K562 (cell line): ENCODE results near the gene ARSJ. TPM values are rescaled to one million over a fixed set of nuclear protein-coding genes. Genes with fewer than 3 reads are reported as not detected.

Experiments used
- ATAC-seq: fragments of 200-7000 bp; cut with Tn5 transposase; 3 replicates; pipeline ENCODE4 v1.9.1; 2020; ENCODE audit warnings: moderate library complexity
- BruUV-seq: library from RNA; stranded (reverse); fragments of 400-500 nt; replicated peaks from 2 replicates; lab custom pipeline; 2021; lab: Mats Ljungman, UMichigan
- CTCF ChIA-PET: fragments of 300-600 bp; formaldehyde crosslinking; extraction: SDS; loops from one replicate; lab custom pipeline; 2021; ENCODE audit warnings: low intra/inter-chr PET ratio; lab: Yijun Ruan, JAX
- POLR2A ChIA-PET: fragments of 300-600, 350-650 bp; sonication (Branson Sonifier 250); formaldehyde crosslinking; extraction: SDS; loops from one replicate; lab custom pipeline; 2021; ENCODE audit warnings: antibody characterized with exemption, inconsistent platforms; lab: Yijun Ruan, JAX
- DNase-seq, 4 experiments: peaks; one replicate each; pipeline versions ENCODE4 v3.0.0 to v3.0.0-alpha.2; 2011 to 2018; ENCODE audit warnings: low spot score in 3 of 4, mixed read lengths in 3 of 4; ENCODE audit errors: extremely low read depth in 1 of 4
- FAIRE-seq: peaks from 2 replicates; lab custom pipeline; 2011; peaks lifted over from hg19 to GRCh38; lab: Jason Lieb, UNC
- H2AFZ ChIP-seq: 2 replicates; pipeline ENCODE4 v1.6.0; 2011; ENCODE audit warnings: low read depth, low read length, control low read depth, inconsistent platforms
- H3K27ac ChIP-seq: fragments of 200-600 bp; 3 replicates; pipeline ENCODE4 v1.8.0; 2011; ENCODE audit warnings: low read depth, mild to moderate bottlenecking, control low read depth, inconsistent platforms, low read length, moderate library complexity, mixed read lengths; ENCODE audit errors: extremely low read depth
- H3K27me3 ChIP-seq, 2 experiments: fragments of 300-600 bp in 1 of 2; 2 replicates in 1 of 2; 3 replicates in 1 of 2; pipeline versions ENCODE4 v1.6.0 to v1.8.0; 2011; ENCODE audit warnings: inconsistent platforms in 2 of 2, low read length in 2 of 2, mild to moderate bottlenecking in 1 of 2, mixed read lengths in 1 of 2, moderate library complexity in 1 of 2; ENCODE audit not compliant: control insufficient read depth in 2 of 2, insufficient read depth in 2 of 2
- H3K36me3 ChIP-seq: fragments of 300-600 bp; 3 replicates; pipeline ENCODE4 v1.8.0; 2011; ENCODE audit warnings: mild to moderate bottlenecking, low read length, inconsistent platforms; ENCODE audit not compliant: control insufficient read depth, insufficient read depth
- H3K4me1 ChIP-seq, 2 experiments: fragments of 200-600 bp in 1 of 2; replicated peaks in 1 of 2; 2 replicates in 1 of 2; 3 replicates in 1 of 2; pipeline versions ENCODE4 v1.5.1 to v1.8.0; 2011; ENCODE audit warnings: inconsistent platforms in 2 of 2, low read length in 2 of 2, mild to moderate bottlenecking in 1 of 2, mixed read lengths in 1 of 2, moderate library complexity in 1 of 2; ENCODE audit not compliant: control insufficient read depth in 2 of 2, insufficient read depth in 2 of 2
- H3K4me2 ChIP-seq: 2 replicates; pipeline ENCODE4 v1.6.1; 2011; ENCODE audit warnings: low read length, control low read depth, inconsistent platforms, mixed read lengths; ENCODE audit not compliant: insufficient read depth
- H3K4me3 ChIP-seq: fragments of 200-600 bp; sonication (generic), shearing (Covaris generic); 2 replicates; pipeline ENCODE4 v1.5.1; 2016; ENCODE audit warnings: control low read depth, inconsistent platforms
- H3K79me2 ChIP-seq: fragments of 200-600 bp; 3 replicates; pipeline ENCODE4 v1.8.0; 2011; ENCODE audit warnings: low read length, inconsistent platforms; ENCODE audit not compliant: control insufficient read depth, insufficient read depth
- H3K9ac ChIP-seq, 2 experiments: 2 replicates each; pipeline versions ENCODE4 v1.6.0 to v1.6.1; 2011; ENCODE audit warnings: low read depth in 2 of 2, low read length in 2 of 2, control low read depth in 1 of 2, inconsistent platforms in 1 of 2, mild to moderate bottlenecking in 1 of 2, mixed read lengths in 1 of 2; ENCODE audit not compliant: insufficient read depth in 1 of 2
- H3K9me1 ChIP-seq: one replicate; pipeline ENCODE4 v1.6.0; 2011; ENCODE audit warnings: inconsistent platforms, mild to moderate bottlenecking, low read length, moderate library complexity; ENCODE audit not compliant: control insufficient read depth, insufficient read depth
- H3K9me3 ChIP-seq: replicated peaks from 2 replicates; pipeline ENCODE4 v1.5.1; 2011; ENCODE audit warnings: low read depth, low read length, inconsistent platforms; ENCODE audit not compliant: control insufficient read depth, insufficient read depth
- H4K20me1 ChIP-seq: replicated peaks from 2 replicates; pipeline ENCODE4 v1.6.1; 2011; ENCODE audit warnings: low read length, inconsistent platforms, mixed read lengths; ENCODE audit not compliant: control insufficient read depth, insufficient read depth
- ASH1L ChIP-seq: fragments of 450-650 bp; IDR thresholded peaks from 2 replicates; pipeline ENCODE4 v1.6.1; 2018; ENCODE audit warnings: borderline replicate concordance, mild to moderate bottlenecking, low read depth; ENCODE audit not compliant: partially characterized antibody
- DACH1 ChIP-seq: fragments of 450-650 bp; IDR thresholded peaks from 2 replicates; pipeline ENCODE4 v1.6.1; 2018; ENCODE audit not compliant: partially characterized antibody
- JUND ChIP-seq, 2 experiments: IDR thresholded peaks; 2 replicates in 1 of 2; 3 replicates in 1 of 2; pipeline ENCODE4 v1.6.1; 2011; ENCODE audit warnings: borderline replicate concordance in 2 of 2, low read depth in 2 of 2, low read length in 2 of 2, improper control_type of control experiment in 1 of 2, missing biosample characterization in 1 of 2, missing genetic modification characterization in 1 of 2, missing genetic modification reagents in 1 of 2
- POLR2B ChIP-seq: fragments of 450-650 bp; IDR thresholded peaks from 2 replicates; pipeline ENCODE4 v1.6.1; 2018; ENCODE audit warnings: low read depth; ENCODE audit not compliant: partially characterized antibody
- SMAD2 ChIP-seq: fragments of 150-350 bp; IDR thresholded peaks from 2 replicates; pipeline ENCODE4 v1.6.1; 2014; ENCODE audit warnings: low read depth, mild to moderate bottlenecking, low read length
- TSC22D4 ChIP-seq: fragments of 450-650 bp; IDR thresholded peaks from 2 replicates; pipeline ENCODE4 v1.6.1; 2016; ENCODE audit warnings: missing genetic modification characterization, missing biosample characterization, control low read depth
- ZC3H11A ChIP-seq: IDR thresholded peaks from 2 replicates; pipeline ENCODE4 v1.6.1; 2012; ENCODE audit warnings: low read depth, low read length, improper control_type of control experiment
- ZNF253 ChIP-seq: fragments of 250-450 bp; sonication (Bioruptor Pico); conservative IDR thresholded peaks from 2 replicates; pipeline ENCODE4 v1.6.1; 2021; ENCODE audit warnings: mild to moderate bottlenecking
- ZNF507 ChIP-seq: conservative IDR thresholded peaks from 2 replicates; pipeline ENCODE4 v1.6.1; 2017; ENCODE audit warnings: missing genetic modification characterization, missing compliant biosample characterization
- in situ Hi-C: fragments of 300-500 bp; cut with MboI; formaldehyde crosslinking; loops from 4 replicates; pipeline ENCODE4 v1.15.0; 2018; ENCODE audit warnings: inconsistent platforms, mixed read lengths
- intact Hi-C: fragments of 100-400 bp; cut with micrococcal nuclease; formaldehyde crosslinking; loops from 2 replicates; pipeline ENCODE4 v1.14.2; 2022
- polyA plus RNA-seq, 8 experiments: library from polyadenylated mRNA; depleted of rRNA in 4 of 8; stranded (reverse) in 5 of 8; unstranded in 3 of 8; fragments of >200 nt; fragmentation: Nextera tagmentation in 2 of 8; fragmentation: Illumina TruSeq in 1 of 8; extraction: Ambion mirVana in 2 of 8; extraction: Trizol in 1 of 8; gene quantifications; 2 replicates each; pipeline versions ENCODE4 v1.2.1 to v1.2.3, GENCODE V29; 2011 to 2014; ENCODE audit warnings: inconsistent platforms in 1 of 8, missing spikeins in 1 of 8
- total RNA-seq, 7 experiments: library from RNA; depleted of rRNA in 6 of 7; stranded (reverse); fragments of >200 nt in 6 of 7; fragmentation: Illumina TruSeq in 2 of 7; extraction: Trizol in 2 of 7; gene quantifications; 2 replicates each; pipeline versions ENCODE4 v1.2.1 to v1.2.3, GENCODE V29; 2011 to 2021; ENCODE audit warnings: low replicate concordance in 1 of 7
- TF ChIP-seq, protein P1 (sequence below): sonication (generic); formaldehyde crosslinking; IDR thresholded peaks from 2 replicates; pipeline ENCODE4 v1.8.1; 2023; ENCODE audit warnings: mild to moderate bottlenecking, missing genetic modification reagents

Gene ARSJ
- total and polyA plus RNA-seq, 9 of the 15 experiments (the other 6 are each of a cell fraction or from before 2014, with no cell fraction given), result not detected

DNA sequence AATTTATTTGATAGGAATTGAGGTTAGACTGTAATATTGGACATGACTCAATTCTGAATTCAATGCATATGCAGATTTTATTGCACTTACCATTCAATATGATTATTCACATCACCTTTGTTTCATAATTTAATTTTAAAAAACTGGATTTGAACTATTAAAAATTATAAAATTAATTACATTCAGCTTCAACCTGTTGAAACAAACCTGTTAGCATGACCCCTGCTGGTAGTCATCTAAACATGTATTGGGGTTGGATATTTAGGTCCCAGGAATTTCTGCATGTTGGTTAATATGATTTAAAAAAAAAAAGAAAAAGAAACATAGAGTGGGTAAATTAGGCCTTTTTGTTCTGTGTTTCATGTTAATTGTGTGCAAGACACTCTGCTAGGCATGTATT, 85.9 kb downstream of the ARSJ start:
- Histone ChIP-seq H3K4me2 (no peak overlapping the region), H2AFZ (no peak overlapping the region), H3K9me3 (no peaks in the 10 kb centered on the region), H3K27me3 (no peaks in the 10 kb centered on the region), H3K79me2 (no peaks in the 10 kb centered on the region), H3K9ac (no peak overlapping the region), H3K36me3 (no peaks in the 10 kb centered on the region), H3K27ac (no peak overlapping the region), H4K20me1 (no peaks in the 10 kb centered on the region), H3K4me1 (no peaks in the 10 kb centered on the region), H3K9me1 (no peaks in the 10 kb centered on the region), H3K4me3 (no peak overlapping the region)
- no peak for DNase-seq
- in situ Hi-C loops, result no loop called here
- ChIA-PET CTCF (interaction anchor here (0.7 kb wide), 1 partner anchor 720 kb away, joined by 4 read pairs; no protein-coding TSS in a partner anchor), POLR2A (no interaction called here)
- intact Hi-C loops, result no loop called here
- BruUV-seq, result no TSS peak
- no peak for FAIRE-seq
- TF ChIP-seq POLR2B, result no peak
- TF ChIP-seq TSC22D4, result no peak
- TF ChIP-seq, protein P1, sequence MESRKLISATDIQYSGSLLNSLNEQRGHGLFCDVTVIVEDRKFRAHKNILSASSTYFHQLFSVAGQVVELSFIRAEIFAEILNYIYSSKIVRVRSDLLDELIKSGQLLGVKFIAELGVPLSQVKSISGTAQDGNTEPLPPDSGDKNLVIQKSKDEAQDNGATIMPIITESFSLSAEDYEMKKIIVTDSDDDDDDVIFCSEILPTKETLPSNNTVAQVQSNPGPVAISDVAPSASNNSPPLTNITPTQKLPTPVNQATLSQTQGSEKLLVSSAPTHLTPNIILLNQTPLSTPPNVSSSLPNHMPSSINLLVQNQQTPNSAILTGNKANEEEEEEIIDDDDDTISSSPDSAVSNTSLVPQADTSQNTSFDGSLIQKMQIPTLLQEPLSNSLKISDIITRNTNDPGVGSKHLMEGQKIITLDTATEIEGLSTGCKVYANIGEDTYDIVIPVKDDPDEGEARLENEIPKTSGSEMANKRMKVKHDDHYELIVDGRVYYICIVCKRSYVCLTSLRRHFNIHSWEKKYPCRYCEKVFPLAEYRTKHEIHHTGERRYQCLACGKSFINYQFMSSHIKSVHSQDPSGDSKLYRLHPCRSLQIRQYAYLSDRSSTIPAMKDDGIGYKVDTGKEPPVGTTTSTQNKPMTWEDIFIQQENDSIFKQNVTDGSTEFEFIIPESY, result no peak
- TF ChIP-seq ZNF253 (CRISPR knock-in tag), result no peak
- no peak for TF ChIP-seq ZNF507
- TF ChIP-seq SMAD2, result no peak
- TF ChIP-seq DACH1, result no peak
- no peak for TF ChIP-seq JUND (IDR thresholded peaks at IDR 0.05; ENCODE audit: borderline replicate concordance, low read depth, low read length)
- TF ChIP-seq JUND (tag; IDR thresholded peaks at IDR 0.05; ENCODE audit: borderline replicate concordance, low read depth, low read length), result no peak
- TF ChIP-seq ZC3H11A, result no peak
- TF ChIP-seq ASH1L, result no peak
- ATAC-seq, result no peak
